ENCODE measurements around the gene CORO6.

- no peak for TF ChIP-seq POLR2AphosphoS5 (IDR thresholded peaks at IDR 0.05; ENCODE audit: low read length)
- TF ChIP-seq POLR2A (IDR thresholded peaks at IDR 0.05; ENCODE audit: low read depth, low read length) = no peak
- TF ChIP-seq CREM (IDR thresholded peaks at IDR 0.05; ENCODE audit: low read depth) = no peak
- no peak for TF ChIP-seq ZNF274 (IDR thresholded peaks at IDR 0.05; ENCODE audit: insufficient read depth, insufficient read length)
- TF ChIP-seq GABPA (IDR thresholded peaks at IDR 0.05; ENCODE audit: low read depth) = no peak
- TF ChIP-seq MXI1 (IDR thresholded peaks at IDR 0.05; ENCODE audit: low read depth, low read length) = no peak
- TF ChIP-seq FOS (IDR thresholded peaks at IDR 0.05; ENCODE audit: borderline replicate concordance, extremely low read depth, insufficient read length) = no peak
- no peak for TF ChIP-seq CTCF (IDR thresholded peaks at IDR 0.05 in 2 of 3, conservative IDR thresholded peaks at IDR 0.05 in 1 of 3; ENCODE audit: control insufficient read depth in 2 of 3, extremely low read depth in 1 of 3, insufficient read depth in 1 of 3, low read depth in 3 of 3, low read length in 3 of 3)
- no peak for TF ChIP-seq ZNF622 (IDR thresholded peaks at IDR 0.05)
- TF ChIP-seq RBBP5 (conservative IDR thresholded peaks at IDR 0.05) = no peak
- no peak for TF ChIP-seq MAX (IDR thresholded peaks at IDR 0.05; ENCODE audit: low read depth, low read length)
These were observed 40.4 kb upstream of the CORO6 start for GRCh38 chr17:29663155-29663554.
